NCI-H2227 (cell line): Measurements from ENCODE around the gene NCKAP5.

Experiments
- DNase-seq: peaks from one replicate; lab custom pipeline; 2025; ENCODE audit not compliant: unreplicated experiment; lab: John Stamatoyannopoulos, UW

Gene NCKAP5

GRCh38 chr2:133054297-133054696 lies 514.0 kb downstream of the NCKAP5 start:
- no peak for DNase-seq

GRCh38 chr2:133053541-133053940 lies 514.7 kb downstream of the NCKAP5 start:
- no peak for DNase-seq

DNA sequence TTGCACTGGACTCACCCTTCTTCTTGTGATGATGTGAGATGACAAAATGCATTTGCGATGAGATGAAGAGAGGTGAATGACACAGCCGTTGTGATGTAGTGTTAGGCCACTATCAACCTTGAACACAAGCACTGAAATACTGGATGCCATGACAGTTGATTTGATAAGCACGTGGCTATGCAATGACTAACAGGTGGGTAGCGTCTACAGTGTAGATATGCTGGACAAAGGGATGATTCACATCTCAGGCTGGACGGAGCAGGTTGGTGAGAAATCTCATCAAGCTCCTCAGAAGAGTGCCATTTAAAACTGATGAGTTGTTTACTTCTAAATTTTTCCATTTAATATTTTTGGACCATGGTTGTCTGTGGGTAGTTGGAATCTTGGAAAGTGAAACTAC lies 522.5 kb downstream of the NCKAP5 start:
- DNase-seq, result no peak

- DNase-seq, result no peak
These were observed 523.7 kb downstream of the NCKAP5 start for GRCh38 chr2:133044556-133044955.

DNA sequence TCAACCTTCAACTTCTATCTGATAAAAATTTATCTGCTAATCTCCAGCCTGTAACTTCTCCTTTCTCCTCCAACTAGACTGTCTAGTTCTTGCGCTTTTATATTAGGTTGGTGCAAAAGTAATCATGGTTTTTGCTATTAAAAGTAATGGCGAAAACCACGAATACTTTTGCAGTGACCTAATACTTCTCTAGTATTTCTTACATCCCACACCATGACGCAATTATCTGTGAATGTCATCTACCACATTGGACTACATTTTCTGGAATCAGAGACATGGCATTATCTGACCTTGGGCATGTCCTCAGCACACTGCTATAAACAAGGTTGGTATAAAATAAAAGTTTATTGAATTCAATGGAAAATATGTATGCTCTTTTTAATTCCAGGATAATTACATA lies 528.1 kb downstream of the NCKAP5 start:
- no peak for DNase-seq

DNA sequence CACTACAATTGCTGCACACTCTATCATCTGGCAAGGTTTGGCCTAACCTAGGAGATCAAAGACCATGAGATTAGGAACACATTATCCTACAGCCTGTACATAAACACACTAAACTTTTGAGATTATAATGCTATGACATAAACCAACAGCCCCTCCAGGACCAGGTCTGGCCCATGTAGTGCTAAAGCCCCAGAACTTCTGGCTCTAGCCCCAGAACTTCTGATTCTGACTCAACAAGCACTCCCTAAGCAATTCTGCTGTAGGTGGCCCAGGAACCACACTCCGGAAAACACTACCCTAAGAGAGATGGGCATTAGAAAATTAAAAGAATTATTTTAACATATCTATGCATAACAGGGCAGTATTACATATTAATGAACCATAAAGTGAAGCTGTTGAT lies 528.7 kb downstream of the NCKAP5 start:
- DNase-seq, result no peak

DNA sequence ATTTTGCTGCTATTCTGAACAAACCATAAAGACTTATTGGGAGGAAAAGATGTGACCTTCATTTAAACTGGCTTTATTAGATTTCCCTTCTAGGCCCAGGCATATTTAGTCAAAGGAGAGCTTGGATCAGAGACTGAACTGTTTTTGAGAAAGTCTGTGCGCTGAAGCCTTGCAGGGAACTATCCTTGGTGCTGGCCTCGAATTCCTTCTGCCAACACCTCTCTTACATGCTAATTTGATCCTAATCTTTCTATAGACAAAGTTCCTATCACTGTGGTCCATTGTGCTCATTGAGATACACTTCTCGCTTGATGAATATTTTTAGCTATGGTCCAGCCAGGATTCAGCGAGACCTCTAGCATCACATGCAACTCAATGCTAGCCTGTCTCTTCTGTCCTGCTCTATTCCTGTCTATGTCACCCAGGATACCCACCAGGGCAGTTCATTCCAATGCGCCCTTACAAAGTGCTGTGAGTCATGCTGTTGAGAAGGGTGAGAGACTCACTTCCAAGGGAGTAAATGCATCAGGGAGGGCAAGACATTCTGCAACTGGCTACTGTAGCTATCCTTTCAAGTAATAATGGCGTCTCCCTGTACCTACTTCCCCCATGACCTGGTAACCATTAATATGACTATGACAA lies 541.6 kb downstream of the NCKAP5 start:
- DNase-seq, result no peak

- no peak for DNase-seq
These were observed 543.3 kb downstream of the NCKAP5 start for GRCh38 chr2:133025004-133025403.

- DNase-seq, result no peak
These were observed 555.2 kb downstream of the NCKAP5 start for GRCh38 chr2:133012847-133013734.

GRCh38 chr2:133004623-133005022 lies 563.6 kb downstream of the NCKAP5 start:
- no peak for DNase-seq

DNA sequence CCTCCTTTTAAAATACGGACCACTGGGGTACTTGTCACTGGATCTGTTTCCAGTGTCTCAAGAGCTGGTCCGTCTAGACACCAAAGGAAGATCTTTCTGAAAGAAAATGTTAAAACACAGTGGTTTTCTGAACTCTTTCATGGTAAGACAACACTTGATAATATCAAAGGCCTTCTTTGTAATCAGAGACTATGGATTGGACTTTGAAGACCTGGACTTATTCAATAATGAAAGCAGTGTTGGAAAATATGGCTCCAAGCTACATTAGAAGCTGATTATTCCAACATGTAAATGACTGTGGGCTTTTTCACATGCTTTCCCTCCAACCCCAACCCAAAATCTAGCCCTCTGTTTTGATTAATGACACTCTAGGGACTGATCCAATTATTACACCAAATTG lies 568.8 kb downstream of the NCKAP5 start:
- DNase-seq, result no peak

- DNase-seq, result no peak
These were observed 570.0 kb downstream of the NCKAP5 start for GRCh38 chr2:132998221-132998620.

DNA sequence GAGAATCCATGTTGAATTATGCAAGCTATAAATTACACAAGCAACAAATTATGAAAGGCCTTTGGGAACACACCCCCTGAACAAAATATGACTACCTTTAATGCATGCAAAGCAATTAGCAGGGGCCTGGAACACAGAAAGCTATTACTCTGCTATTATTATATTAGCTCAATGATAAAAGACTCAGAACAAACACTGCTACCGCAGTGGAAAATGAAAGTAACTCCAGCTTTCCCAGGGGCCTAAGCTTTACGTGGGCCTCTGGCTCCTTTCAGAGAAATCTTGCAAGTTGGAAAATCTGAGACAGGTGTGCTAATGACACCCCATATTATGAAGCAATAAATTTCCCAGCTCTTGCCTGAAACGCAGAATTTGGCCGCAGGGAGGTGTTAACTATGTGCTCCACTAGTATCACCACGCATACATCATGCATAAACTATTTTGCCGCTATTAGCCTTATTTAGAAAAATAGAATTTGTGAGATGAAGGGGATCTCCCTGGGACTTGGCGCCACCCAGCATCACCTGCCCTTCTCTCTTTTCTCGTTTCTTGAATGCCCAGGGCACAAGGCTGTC lies 576.7 kb downstream of the NCKAP5 start:
- no peak for DNase-seq

GRCh38 chr2:132984731-132985130 lies 583.5 kb downstream of the NCKAP5 start:
- DNase-seq, result no peak

- no peak for DNase-seq
These were observed 588.0 kb downstream of the NCKAP5 start for GRCh38 chr2:132980304-132980703.

DNA sequence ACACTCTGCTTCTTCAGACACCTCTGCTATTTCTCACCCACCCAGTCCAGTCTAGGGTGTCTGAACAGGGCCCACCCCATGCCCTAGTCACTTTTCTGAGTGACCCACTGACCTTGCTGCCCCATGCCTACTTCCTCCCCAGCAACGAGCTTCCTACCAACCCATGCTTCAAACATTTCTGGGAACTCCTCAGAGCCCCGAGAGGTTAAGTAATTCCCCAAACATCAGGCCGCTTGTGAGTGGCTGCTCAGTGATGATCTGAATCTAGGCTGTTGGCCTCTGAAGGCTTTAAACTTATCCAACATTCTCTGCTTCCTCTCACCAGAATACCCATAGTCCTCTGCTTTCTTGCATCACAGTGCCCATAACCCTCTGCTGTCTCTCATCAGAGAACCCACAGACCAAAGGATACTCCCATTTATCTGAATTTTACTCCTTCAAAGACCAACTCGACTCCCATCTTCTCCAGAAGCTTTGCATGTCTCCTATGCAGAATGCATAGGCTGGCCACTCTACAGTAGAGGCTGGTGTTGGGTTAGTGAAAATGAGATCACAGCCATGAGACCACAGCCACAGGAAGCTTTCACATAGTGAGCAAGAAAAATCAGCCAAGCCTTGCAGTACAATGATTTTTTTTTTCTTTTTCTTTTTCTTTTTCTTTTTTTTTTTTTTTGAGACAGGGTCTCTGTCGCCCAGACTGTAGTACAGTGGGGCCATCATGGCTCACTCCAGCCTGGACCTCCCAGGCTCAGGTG lies 588.7 kb downstream of the NCKAP5 start:
- DNase-seq, result no peak

DNA sequence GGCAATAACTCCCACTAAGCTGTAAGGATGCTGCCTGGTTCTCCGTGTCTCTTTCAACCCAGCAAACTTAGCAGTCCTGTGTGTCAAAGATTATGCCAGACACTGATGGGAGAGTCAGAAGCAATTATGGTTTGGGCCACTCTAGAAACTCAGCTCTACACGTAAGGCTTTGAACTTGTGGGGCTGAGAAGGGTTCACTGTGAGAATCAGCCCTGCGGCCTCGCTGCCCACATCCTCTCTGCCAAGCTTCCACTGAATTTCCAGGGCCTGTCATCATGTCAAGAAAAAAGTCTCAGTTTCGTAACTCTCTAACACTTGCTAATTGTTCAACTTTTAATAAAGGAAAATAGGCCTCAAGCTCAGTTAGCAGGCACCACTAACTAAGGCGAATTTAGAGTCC lies 589.4 kb downstream of the NCKAP5 start:
- DNase-seq, result no peak

DNA sequence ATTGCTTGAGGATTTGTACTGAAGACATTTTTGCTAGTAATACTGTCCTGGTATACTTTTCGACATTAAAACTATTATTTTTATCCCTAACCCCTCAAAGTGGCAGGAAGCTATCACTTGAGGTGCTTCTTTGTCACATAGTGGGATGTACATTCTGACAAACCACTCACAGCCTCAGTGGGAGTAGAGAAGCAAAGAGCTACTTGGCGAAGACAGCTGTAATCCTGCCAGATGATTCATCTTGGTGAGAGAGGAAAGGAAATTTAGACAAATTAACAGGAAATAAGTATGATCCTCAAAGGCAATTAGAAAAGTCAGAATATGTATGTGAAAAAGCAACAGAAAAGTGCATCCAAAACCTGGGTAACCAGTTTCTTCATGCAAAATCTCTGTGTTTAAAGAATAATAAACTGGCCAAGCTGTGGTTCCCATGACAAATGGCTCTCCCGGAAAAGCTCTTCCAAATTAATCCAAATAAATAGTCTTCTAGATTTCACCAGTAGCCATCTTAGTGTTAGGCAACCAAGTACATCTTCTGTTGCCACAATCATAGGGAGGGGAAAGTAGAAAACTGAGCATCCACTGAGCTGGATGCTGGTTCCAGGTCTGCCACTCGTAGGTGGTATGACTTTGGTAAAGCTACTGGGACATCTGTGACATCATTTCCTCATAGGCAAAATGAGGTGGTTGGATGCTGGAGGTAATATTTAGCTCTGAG lies 590.3 kb downstream of the NCKAP5 start:
- no peak for DNase-seq

GRCh38 chr2:132975193-132976105 lies 592.8 kb downstream of the NCKAP5 start:
- DNase-seq, result no peak
